ENCODE data around the gene BCAT1. TPM values are rescaled to one million over a fixed set of nuclear protein-coding genes. Genes with fewer than 3 reads are reported as not detected.

BCAT1 gene
- total and polyA plus RNA-seq, 9 of the 15 experiments (the other 6 are each of a cell fraction or from before 2014, with no cell fraction given) = 38.5 to 157 (median 66.8) TPM

DNA sequence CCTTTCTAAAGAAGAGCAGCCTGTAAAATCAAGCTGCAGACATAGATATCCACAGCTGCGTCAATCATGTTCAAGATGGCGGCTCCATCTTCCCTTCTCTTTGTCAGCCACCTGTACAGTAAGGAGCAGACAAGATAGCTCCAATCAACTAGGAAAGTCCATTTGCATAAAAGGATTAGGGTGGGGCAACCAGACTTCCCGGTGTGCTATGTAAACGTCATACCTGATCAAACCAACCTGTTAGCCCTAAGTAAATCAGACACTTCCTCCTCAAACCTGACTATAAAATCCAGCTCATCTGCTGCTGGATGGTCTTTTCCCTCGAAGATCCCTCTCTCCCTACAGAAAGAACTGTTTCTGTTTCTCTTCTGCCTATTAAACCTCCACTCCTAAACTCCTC is 60.1 kb downstream of the BCAT1 start (continued):
- TF ChIP-seq, protein P1, sequence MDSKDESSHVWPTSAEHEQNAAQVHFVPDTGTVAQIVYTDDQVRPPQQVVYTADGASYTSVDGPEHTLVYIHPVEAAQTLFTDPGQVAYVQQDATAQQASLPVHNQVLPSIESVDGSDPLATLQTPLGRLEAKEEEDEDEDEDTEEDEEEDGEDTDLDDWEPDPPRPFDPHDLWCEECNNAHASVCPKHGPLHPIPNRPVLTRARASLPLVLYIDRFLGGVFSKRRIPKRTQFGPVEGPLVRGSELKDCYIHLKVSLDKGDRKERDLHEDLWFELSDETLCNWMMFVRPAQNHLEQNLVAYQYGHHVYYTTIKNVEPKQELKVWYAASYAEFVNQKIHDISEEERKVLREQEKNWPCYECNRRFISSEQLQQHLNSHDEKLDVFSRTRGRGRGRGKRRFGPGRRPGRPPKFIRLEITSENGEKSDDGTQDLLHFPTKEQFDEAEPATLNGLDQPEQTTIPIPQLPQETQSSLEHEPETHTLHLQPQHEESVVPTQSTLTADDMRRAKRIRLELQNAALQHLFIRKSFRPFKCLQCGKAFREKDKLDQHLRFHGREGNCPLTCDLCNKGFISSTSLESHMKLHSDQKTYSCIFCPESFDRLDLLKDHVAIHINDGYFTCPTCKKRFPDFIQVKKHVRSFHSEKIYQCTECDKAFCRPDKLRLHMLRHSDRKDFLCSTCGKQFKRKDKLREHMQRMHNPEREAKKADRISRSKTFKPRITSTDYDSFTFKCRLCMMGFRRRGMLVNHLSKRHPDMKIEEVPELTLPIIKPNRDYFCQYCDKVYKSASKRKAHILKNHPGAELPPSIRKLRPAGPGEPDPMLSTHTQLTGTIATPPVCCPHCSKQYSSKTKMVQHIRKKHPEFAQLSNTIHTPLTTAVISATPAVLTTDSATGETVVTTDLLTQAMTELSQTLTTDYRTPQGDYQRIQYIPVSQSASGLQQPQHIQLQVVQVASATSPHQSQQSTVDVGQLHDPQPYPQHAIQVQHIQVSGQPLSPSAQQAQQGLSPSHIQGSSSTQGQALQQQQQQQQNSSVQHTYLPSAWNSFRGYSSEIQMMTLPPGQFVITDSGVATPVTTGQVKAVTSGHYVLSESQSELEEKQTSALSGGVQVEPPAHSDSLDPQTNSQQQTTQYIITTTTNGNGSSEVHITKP (IDR thresholded peaks at IDR 0.05; ENCODE audit: partially characterized antibody) = no peak
- TF ChIP-seq ZNF146 (CRISPR knock-in tag; IDR thresholded peaks at IDR 0.05; ENCODE audit: unreplicated experiment) (no peak), POU5F1 (IDR thresholded peaks at IDR 0.05; ENCODE audit: borderline replicate concordance, low read depth, low read length, partially characterized antibody) (no peak), EWSR1 (IDR thresholded peaks at IDR 0.05; ENCODE audit: borderline replicate concordance, low read depth, partially characterized antibody) (no peak), SAFB (IDR thresholded peaks at IDR 0.05; ENCODE audit: borderline replicate concordance, low read depth, low read length) (no peak)
- TF ChIP-seq, protein P2, sequence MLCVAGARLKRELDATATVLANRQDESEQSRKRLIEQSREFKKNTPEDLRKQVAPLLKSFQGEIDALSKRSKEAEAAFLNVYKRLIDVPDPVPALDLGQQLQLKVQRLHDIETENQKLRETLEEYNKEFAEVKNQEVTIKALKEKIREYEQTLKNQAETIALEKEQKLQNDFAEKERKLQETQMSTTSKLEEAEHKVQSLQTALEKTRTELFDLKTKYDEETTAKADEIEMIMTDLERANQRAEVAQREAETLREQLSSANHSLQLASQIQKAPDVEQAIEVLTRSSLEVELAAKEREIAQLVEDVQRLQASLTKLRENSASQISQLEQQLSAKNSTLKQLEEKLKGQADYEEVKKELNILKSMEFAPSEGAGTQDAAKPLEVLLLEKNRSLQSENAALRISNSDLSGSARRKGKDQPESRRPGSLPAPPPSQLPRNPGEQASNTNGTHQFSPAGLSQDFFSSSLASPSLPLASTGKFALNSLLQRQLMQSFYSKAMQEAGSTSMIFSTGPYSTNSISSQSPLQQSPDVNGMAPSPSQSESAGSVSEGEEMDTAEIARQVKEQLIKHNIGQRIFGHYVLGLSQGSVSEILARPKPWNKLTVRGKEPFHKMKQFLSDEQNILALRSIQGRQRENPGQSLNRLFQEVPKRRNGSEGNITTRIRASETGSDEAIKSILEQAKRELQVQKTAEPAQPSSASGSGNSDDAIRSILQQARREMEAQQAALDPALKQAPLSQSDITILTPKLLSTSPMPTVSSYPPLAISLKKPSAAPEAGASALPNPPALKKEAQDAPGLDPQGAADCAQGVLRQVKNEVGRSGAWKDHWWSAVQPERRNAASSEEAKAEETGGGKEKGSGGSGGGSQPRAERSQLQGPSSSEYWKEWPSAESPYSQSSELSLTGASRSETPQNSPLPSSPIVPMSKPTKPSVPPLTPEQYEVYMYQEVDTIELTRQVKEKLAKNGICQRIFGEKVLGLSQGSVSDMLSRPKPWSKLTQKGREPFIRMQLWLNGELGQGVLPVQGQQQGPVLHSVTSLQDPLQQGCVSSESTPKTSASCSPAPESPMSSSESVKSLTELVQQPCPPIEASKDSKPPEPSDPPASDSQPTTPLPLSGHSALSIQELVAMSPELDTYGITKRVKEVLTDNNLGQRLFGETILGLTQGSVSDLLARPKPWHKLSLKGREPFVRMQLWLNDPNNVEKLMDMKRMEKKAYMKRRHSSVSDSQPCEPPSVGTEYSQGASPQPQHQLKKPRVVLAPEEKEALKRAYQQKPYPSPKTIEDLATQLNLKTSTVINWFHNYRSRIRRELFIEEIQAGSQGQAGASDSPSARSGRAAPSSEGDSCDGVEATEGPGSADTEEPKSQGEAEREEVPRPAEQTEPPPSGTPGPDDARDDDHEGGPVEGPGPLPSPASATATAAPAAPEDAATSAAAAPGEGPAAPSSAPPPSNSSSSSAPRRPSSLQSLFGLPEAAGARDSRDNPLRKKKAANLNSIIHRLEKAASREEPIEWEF (CRISPR knock-in tag; IDR thresholded peaks at IDR 0.05) = no peak
- TF ChIP-seq, protein P3, sequence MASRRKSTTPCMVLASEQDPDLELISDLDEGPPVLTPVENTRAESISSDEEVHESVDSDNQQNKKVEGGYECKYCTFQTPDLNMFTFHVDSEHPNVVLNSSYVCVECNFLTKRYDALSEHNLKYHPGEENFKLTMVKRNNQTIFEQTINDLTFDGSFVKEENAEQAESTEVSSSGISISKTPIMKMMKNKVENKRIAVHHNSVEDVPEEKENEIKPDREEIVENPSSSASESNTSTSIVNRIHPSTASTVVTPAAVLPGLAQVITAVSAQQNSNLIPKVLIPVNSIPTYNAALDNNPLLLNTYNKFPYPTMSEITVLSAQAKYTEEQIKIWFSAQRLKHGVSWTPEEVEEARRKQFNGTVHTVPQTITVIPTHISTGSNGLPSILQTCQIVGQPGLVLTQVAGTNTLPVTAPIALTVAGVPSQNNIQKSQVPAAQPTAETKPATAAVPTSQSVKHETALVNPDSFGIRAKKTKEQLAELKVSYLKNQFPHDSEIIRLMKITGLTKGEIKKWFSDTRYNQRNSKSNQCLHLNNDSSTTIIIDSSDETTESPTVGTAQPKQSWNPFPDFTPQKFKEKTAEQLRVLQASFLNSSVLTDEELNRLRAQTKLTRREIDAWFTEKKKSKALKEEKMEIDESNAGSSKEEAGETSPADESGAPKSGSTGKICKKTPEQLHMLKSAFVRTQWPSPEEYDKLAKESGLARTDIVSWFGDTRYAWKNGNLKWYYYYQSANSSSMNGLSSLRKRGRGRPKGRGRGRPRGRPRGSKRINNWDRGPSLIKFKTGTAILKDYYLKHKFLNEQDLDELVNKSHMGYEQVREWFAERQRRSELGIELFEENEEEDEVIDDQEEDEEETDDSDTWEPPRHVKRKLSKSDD (conservative IDR thresholded peaks at IDR 0.05; ENCODE audit: low read length) = no peak
